Measurements from ENCODE around the gene OSBPL1A.

DNA sequence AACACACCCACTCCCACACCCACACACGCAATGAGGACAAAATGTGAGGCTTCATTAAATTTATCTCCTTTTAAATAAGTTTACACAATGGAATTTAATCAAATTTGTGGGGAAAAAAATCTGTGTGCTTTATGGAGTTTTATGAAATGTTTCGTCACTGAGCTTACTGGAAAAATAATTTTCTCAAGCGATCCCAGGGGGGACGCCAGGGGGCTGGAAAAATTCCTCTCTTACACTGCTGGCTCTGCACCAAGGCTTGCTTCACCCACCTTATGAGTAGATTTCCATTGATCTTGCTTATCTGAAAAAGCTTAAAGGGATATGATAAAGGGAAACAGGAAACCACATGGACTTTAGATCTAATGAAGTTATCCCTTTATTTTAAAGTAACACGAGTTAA, 163.3 kb downstream of the OSBPL1A start:
- TF ChIP-seq POLR2AphosphoS5 (IDR thresholded peaks at IDR 0.05; ENCODE audit: low read depth) = no peak
- TF ChIP-seq, protein P1, sequence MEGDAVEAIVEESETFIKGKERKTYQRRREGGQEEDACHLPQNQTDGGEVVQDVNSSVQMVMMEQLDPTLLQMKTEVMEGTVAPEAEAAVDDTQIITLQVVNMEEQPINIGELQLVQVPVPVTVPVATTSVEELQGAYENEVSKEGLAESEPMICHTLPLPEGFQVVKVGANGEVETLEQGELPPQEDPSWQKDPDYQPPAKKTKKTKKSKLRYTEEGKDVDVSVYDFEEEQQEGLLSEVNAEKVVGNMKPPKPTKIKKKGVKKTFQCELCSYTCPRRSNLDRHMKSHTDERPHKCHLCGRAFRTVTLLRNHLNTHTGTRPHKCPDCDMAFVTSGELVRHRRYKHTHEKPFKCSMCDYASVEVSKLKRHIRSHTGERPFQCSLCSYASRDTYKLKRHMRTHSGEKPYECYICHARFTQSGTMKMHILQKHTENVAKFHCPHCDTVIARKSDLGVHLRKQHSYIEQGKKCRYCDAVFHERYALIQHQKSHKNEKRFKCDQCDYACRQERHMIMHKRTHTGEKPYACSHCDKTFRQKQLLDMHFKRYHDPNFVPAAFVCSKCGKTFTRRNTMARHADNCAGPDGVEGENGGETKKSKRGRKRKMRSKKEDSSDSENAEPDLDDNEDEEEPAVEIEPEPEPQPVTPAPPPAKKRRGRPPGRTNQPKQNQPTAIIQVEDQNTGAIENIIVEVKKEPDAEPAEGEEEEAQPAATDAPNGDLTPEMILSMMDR (IDR thresholded peaks at IDR 0.05; ENCODE audit: insufficient read depth, low read length) = no peak
- TF ChIP-seq, protein P2, sequence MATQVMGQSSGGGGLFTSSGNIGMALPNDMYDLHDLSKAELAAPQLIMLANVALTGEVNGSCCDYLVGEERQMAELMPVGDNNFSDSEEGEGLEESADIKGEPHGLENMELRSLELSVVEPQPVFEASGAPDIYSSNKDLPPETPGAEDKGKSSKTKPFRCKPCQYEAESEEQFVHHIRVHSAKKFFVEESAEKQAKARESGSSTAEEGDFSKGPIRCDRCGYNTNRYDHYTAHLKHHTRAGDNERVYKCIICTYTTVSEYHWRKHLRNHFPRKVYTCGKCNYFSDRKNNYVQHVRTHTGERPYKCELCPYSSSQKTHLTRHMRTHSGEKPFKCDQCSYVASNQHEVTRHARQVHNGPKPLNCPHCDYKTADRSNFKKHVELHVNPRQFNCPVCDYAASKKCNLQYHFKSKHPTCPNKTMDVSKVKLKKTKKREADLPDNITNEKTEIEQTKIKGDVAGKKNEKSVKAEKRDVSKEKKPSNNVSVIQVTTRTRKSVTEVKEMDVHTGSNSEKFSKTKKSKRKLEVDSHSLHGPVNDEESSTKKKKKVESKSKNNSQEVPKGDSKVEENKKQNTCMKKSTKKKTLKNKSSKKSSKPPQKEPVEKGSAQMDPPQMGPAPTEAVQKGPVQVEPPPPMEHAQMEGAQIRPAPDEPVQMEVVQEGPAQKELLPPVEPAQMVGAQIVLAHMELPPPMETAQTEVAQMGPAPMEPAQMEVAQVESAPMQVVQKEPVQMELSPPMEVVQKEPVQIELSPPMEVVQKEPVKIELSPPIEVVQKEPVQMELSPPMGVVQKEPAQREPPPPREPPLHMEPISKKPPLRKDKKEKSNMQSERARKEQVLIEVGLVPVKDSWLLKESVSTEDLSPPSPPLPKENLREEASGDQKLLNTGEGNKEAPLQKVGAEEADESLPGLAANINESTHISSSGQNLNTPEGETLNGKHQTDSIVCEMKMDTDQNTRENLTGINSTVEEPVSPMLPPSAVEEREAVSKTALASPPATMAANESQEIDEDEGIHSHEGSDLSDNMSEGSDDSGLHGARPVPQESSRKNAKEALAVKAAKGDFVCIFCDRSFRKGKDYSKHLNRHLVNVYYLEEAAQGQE (IDR thresholded peaks at IDR 0.05; ENCODE audit: insufficient replicate concordance, low read depth) = no peak

Data from HL-60 (cell line).